K562 (cell line): ENCODE measurements around the gene LGALS12. TPM values are rescaled to one million over a fixed set of nuclear protein-coding genes. Genes with fewer than 3 reads are reported as not detected.
"Not testable (repeated sequence)": the region's sequence is repeated elsewhere in the genome, so short reads cannot be mapped to it uniquely, and the experiment has no call there.

Experiments
- ATAC-seq: fragments of 200-7000 bp; cut with Tn5 transposase; 3 replicates; pipeline ENCODE4 v1.9.1; 2020; ENCODE audit warnings: moderate library complexity
- BruUV-seq: library from RNA; stranded (reverse); fragments of 400-500 nt; replicated peaks from 2 replicates; lab custom pipeline; 2021; lab: Mats Ljungman, UMichigan
- CTCF ChIA-PET: fragments of 300-600 bp; formaldehyde crosslinking; extraction: SDS; loops from one replicate; lab custom pipeline; 2021; ENCODE audit warnings: low intra/inter-chr PET ratio; lab: Yijun Ruan, JAX
- POLR2A ChIA-PET: fragments of 300-600, 350-650 bp; sonication (Branson Sonifier 250); formaldehyde crosslinking; extraction: SDS; loops from one replicate; lab custom pipeline; 2021; ENCODE audit warnings: antibody characterized with exemption, inconsistent platforms; lab: Yijun Ruan, JAX
- DNase-seq, 4 experiments: peaks; one replicate each; pipeline versions ENCODE4 v3.0.0 to v3.0.0-alpha.2; 2011 to 2018; ENCODE audit warnings: low spot score in 3 of 4, mixed read lengths in 3 of 4; ENCODE audit errors: extremely low read depth in 1 of 4
- FAIRE-seq: peaks from 2 replicates; lab custom pipeline; 2011; peaks lifted over from hg19 to GRCh38; lab: Jason Lieb, UNC
- H2AFZ ChIP-seq: 2 replicates; pipeline ENCODE4 v1.6.0; 2011; ENCODE audit warnings: low read depth, low read length, control low read depth, inconsistent platforms
- H3K27ac ChIP-seq: fragments of 200-600 bp; 3 replicates; pipeline ENCODE4 v1.8.0; 2011; ENCODE audit warnings: low read depth, mild to moderate bottlenecking, control low read depth, inconsistent platforms, low read length, moderate library complexity, mixed read lengths; ENCODE audit errors: extremely low read depth
- H3K27me3 ChIP-seq, 2 experiments: fragments of 300-600 bp in 1 of 2; 2 replicates in 1 of 2; 3 replicates in 1 of 2; pipeline versions ENCODE4 v1.6.0 to v1.8.0; 2011; ENCODE audit warnings: inconsistent platforms in 2 of 2, low read length in 2 of 2, mild to moderate bottlenecking in 1 of 2, mixed read lengths in 1 of 2, moderate library complexity in 1 of 2; ENCODE audit not compliant: control insufficient read depth in 2 of 2, insufficient read depth in 2 of 2
- H3K36me3 ChIP-seq: fragments of 300-600 bp; 3 replicates; pipeline ENCODE4 v1.8.0; 2011; ENCODE audit warnings: mild to moderate bottlenecking, low read length, inconsistent platforms; ENCODE audit not compliant: control insufficient read depth, insufficient read depth
- H3K4me1 ChIP-seq, 2 experiments: fragments of 200-600 bp in 1 of 2; replicated peaks in 1 of 2; 2 replicates in 1 of 2; 3 replicates in 1 of 2; pipeline versions ENCODE4 v1.5.1 to v1.8.0; 2011; ENCODE audit warnings: inconsistent platforms in 2 of 2, low read length in 2 of 2, mild to moderate bottlenecking in 1 of 2, mixed read lengths in 1 of 2, moderate library complexity in 1 of 2; ENCODE audit not compliant: control insufficient read depth in 2 of 2, insufficient read depth in 2 of 2
- H3K4me2 ChIP-seq: 2 replicates; pipeline ENCODE4 v1.6.1; 2011; ENCODE audit warnings: low read length, control low read depth, inconsistent platforms, mixed read lengths; ENCODE audit not compliant: insufficient read depth
- H3K4me3 ChIP-seq: fragments of 200-600 bp; sonication (generic), shearing (Covaris generic); 2 replicates; pipeline ENCODE4 v1.5.1; 2016; ENCODE audit warnings: control low read depth, inconsistent platforms
- H3K79me2 ChIP-seq: fragments of 200-600 bp; 3 replicates; pipeline ENCODE4 v1.8.0; 2011; ENCODE audit warnings: low read length, inconsistent platforms; ENCODE audit not compliant: control insufficient read depth, insufficient read depth
- H3K9ac ChIP-seq, 2 experiments: 2 replicates each; pipeline versions ENCODE4 v1.6.0 to v1.6.1; 2011; ENCODE audit warnings: low read depth in 2 of 2, low read length in 2 of 2, control low read depth in 1 of 2, inconsistent platforms in 1 of 2, mild to moderate bottlenecking in 1 of 2, mixed read lengths in 1 of 2; ENCODE audit not compliant: insufficient read depth in 1 of 2
- H3K9me1 ChIP-seq: one replicate; pipeline ENCODE4 v1.6.0; 2011; ENCODE audit warnings: inconsistent platforms, mild to moderate bottlenecking, low read length, moderate library complexity; ENCODE audit not compliant: control insufficient read depth, insufficient read depth
- H3K9me3 ChIP-seq: replicated peaks from 2 replicates; pipeline ENCODE4 v1.5.1; 2011; ENCODE audit warnings: low read depth, low read length, inconsistent platforms; ENCODE audit not compliant: control insufficient read depth, insufficient read depth
- H4K20me1 ChIP-seq: replicated peaks from 2 replicates; pipeline ENCODE4 v1.6.1; 2011; ENCODE audit warnings: low read length, inconsistent platforms, mixed read lengths; ENCODE audit not compliant: control insufficient read depth, insufficient read depth
- WGBS: fragments of 100-300 bp; shearing (Covaris generic); methylation state at CpG from one replicate; pipeline ENCODE4 v1.1.6; 2016; ENCODE audit warnings: low coverage, mixed read lengths; ENCODE audit not compliant: insufficient coverage; ENCODE audit errors: missing lambda C conversion rate; 5-methylcytosine and 5-hydroxymethylcytosine counted together
- in situ Hi-C: fragments of 300-500 bp; cut with MboI; formaldehyde crosslinking; loops from 4 replicates; pipeline ENCODE4 v1.15.0; 2018; ENCODE audit warnings: inconsistent platforms, mixed read lengths
- intact Hi-C: fragments of 100-400 bp; cut with micrococcal nuclease; formaldehyde crosslinking; loops from 2 replicates; pipeline ENCODE4 v1.14.2; 2022
- polyA plus RNA-seq, 8 experiments: library from polyadenylated mRNA; depleted of rRNA in 4 of 8; stranded (reverse) in 5 of 8; unstranded in 3 of 8; fragments of >200 nt; fragmentation: Nextera tagmentation in 2 of 8; fragmentation: Illumina TruSeq in 1 of 8; extraction: Ambion mirVana in 2 of 8; extraction: Trizol in 1 of 8; gene quantifications; 2 replicates each; pipeline versions ENCODE4 v1.2.1 to v1.2.3, GENCODE V29; 2011 to 2014; ENCODE audit warnings: inconsistent platforms in 1 of 8, missing spikeins in 1 of 8
- total RNA-seq, 7 experiments: library from RNA; depleted of rRNA in 6 of 7; stranded (reverse); fragments of >200 nt in 6 of 7; fragmentation: Illumina TruSeq in 2 of 7; extraction: Trizol in 2 of 7; gene quantifications; 2 replicates each; pipeline versions ENCODE4 v1.2.1 to v1.2.3, GENCODE V29; 2011 to 2021; ENCODE audit warnings: low replicate concordance in 1 of 7
- TF ChIP-seq, protein P1 (sequence below): IDR thresholded peaks from 2 replicates; pipeline ENCODE4 v1.6.1; 2011; ENCODE audit warnings: borderline replicate concordance, low read depth, mild to moderate bottlenecking, moderate library complexity, low read length; ENCODE audit not compliant: insufficient read depth, poor library complexity, severe bottlenecking

The LGALS12 gene
- total and polyA plus RNA-seq, 9 of the 15 experiments (the other 6 are each of a cell fraction or from before 2014, with no cell fraction given): 0.66 to 8.0 (median 5.0) TPM

DNA sequence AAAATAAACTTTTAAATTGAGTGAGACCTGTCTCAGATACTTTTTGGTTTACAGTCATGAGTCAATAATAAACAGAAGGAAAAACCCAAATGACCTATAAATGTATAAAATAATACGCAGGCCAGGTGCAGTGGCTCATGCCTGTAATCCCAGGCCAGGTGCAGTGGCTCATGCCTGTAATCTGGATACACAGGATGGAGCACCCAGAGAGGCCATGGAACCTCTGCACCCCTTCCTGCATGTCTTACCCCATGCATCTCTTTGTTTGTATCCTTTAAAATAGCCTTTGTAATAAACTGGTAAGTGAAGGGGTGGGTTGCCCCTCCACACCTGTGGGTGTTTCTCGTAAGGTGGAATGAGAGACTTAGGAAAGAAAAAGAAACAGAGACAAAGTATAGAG lies 21.8 kb downstream of the LGALS12 start (continued):
- TF ChIP-seq, protein P1, sequence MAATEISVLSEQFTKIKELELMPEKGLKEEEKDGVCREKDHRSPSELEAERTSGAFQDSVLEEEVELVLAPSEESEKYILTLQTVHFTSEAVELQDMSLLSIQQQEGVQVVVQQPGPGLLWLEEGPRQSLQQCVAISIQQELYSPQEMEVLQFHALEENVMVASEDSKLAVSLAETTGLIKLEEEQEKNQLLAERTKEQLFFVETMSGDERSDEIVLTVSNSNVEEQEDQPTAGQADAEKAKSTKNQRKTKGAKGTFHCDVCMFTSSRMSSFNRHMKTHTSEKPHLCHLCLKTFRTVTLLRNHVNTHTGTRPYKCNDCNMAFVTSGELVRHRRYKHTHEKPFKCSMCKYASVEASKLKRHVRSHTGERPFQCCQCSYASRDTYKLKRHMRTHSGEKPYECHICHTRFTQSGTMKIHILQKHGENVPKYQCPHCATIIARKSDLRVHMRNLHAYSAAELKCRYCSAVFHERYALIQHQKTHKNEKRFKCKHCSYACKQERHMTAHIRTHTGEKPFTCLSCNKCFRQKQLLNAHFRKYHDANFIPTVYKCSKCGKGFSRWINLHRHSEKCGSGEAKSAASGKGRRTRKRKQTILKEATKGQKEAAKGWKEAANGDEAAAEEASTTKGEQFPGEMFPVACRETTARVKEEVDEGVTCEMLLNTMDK: no peak

DNA sequence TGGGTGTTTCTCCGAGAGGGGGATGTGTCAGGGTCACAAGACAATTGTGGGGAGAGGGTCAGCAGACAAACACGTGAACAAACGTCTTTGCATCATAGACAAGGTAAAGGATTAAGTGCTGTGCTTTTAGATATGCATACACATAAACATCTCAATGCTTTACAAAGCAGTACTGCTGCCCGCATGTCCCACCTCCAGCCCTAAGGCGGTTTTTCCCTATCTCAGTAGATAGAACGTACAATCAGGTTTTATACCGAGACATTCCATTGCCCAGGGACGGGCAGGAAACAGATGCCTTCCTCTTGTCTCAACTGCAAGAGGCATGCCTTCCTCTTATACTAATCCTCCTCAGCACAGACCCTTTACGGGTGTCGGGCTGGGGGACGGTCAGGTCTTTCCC lies 22.3 kb downstream of the LGALS12 start:
- H3K36me3 ChIP-seq, FAIRE-seq, H3K9me1 ChIP-seq, DNase-seq, CTCF ChIA-PET, H3K4me3 ChIP-seq, H4K20me1 ChIP-seq, H3K4me2 ChIP-seq, H3K79me2 ChIP-seq, BruUV-seq, intact Hi-C loops, in situ Hi-C loops, POLR2A ChIA-PET, ATAC-seq, H2AFZ ChIP-seq, H3K9ac ChIP-seq, H3K27me3 ChIP-seq, H3K27ac ChIP-seq, H3K9me3 ChIP-seq: not testable (repeated sequence)
- peaks cover 0 to 28% of the 10 kb centered on the region in 2 experiments; a peak in 4 of 5 replicates for H3K4me1 ChIP-seq
- 27% methylated on average over 8 of the region's 11 CpGs for WGBS
